SH-SY5Y (cell line): ENCODE measurements around the gene MX1.

Experiments
- GATA2 ChIP-seq: IDR thresholded peaks from 2 replicates; pipeline ENCODE4 v1.6.1; 2011; ENCODE audit warnings: mild to moderate bottlenecking, low read depth, low read length
- GATA3 ChIP-seq: IDR thresholded peaks from 2 replicates; pipeline ENCODE4 v1.6.1; 2011; ENCODE audit warnings: low read depth, mild to moderate bottlenecking, low read length, moderate library complexity

DNA sequence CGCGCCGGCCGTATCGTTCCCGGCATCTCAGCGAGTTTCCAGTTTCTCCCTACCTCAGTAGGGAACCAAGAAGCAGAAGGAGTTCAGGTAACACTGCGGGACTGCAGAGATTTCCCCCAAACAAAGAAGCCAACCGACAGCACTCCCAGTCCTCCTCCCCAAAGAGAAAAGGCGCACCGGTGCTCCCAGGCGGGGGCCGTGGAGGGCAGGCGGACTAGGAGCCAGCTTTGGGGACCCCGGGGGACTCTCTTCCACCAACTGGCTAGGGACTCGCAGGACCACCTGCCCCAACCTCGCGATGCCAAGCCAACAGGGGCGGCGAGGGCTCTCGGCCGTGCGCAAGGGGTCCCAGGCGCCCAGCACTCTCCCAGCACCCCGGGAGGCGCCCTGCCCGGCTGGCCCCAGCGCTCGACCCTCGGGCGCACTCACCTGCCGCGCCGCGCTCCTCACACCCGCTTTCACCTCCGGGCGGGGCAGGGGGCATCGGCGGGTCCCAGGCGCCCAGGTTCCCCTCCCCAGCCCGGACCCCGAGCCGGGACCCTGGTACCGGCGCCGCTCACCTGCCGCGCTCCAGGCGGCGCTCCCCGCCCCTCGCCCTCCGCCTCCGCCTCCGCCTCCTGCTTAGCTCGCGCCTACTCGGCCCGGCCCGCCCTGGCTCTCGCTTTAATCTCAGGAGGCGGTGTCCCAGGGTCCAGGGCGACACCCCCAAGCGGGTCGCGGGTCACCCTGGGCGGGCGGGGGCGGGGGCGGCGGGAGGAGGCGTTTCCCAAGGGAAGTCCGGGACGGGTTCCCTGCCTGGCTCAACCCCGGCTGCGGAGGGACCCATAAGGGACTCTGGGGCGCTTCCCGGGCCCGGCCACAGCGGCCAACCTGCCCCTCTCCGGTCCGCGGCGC, 81.7 kb downstream of the MX1 start, which contains the start of gene TMPRSS2:
- TF ChIP-seq GATA2 (no peak), GATA3 (no peak)
